ENCODE data around the gene FNBP1L.

- TF ChIP-seq CTCF (IDR thresholded peaks at IDR 0.05): no peak
- TF ChIP-seq POLR2A (IDR thresholded peaks at IDR 0.05; ENCODE audit: low read depth): no peak
Measured at GRCh38 chr1:93416183-93416582, 31.7 kb upstream of the FNBP1L start.
